Gastroesophageal sphincter (tissue), 3 donors: ENCODE data around the gene PTPN14.

Experiments used
- POLR2A ChIP-seq, 2 donors: fragments of 450-650 bp; IDR thresholded peaks; one replicate each; pipeline ENCODE4 v1.6.1; 2017; ENCODE audit warnings: antibody characterized with exemption in 2 of 2, mild to moderate bottlenecking in 2 of 2, moderate library complexity in 1 of 2
- TF ChIP-seq, protein P1 (sequence below), 4 experiments: fragments of 200-600 bp in 2 of 4; fragments of 450-650 bp in 2 of 4; sonication (generic) in 1 of 4; IDR thresholded peaks; one replicate each; pipeline ENCODE4 v1.5.1; 2017 to 2019; ENCODE audit warnings: antibody characterized with exemption in 4 of 4, mild to moderate bottlenecking in 2 of 4, moderate library complexity in 2 of 4

- TF ChIP-seq, protein P1, sequence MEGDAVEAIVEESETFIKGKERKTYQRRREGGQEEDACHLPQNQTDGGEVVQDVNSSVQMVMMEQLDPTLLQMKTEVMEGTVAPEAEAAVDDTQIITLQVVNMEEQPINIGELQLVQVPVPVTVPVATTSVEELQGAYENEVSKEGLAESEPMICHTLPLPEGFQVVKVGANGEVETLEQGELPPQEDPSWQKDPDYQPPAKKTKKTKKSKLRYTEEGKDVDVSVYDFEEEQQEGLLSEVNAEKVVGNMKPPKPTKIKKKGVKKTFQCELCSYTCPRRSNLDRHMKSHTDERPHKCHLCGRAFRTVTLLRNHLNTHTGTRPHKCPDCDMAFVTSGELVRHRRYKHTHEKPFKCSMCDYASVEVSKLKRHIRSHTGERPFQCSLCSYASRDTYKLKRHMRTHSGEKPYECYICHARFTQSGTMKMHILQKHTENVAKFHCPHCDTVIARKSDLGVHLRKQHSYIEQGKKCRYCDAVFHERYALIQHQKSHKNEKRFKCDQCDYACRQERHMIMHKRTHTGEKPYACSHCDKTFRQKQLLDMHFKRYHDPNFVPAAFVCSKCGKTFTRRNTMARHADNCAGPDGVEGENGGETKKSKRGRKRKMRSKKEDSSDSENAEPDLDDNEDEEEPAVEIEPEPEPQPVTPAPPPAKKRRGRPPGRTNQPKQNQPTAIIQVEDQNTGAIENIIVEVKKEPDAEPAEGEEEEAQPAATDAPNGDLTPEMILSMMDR (IDR thresholded peaks at IDR 0.05): no peak
- TF ChIP-seq POLR2A (IDR thresholded peaks at IDR 0.05): no peak
Observed at GRCh38 chr1:214377485-214377884, 173.9 kb downstream of the PTPN14 start.
